Suprapubic skin (tissue), 3 donors: ENCODE measurements around the gene VTA1.

Experiments used
- POLR2AphosphoS5 ChIP-seq, 3 donors: sonication (generic); formaldehyde crosslinking; IDR thresholded peaks; one replicate each; pipeline ENCODE4 v1.6.1; 2017; ENCODE audit warnings: antibody characterized with exemption in 3 of 3
- TF ChIP-seq, protein P1 (sequence below), 2 donors: fragments of 200-600 bp in 1 of 2; fragments of 450-650 bp in 1 of 2; sonication (generic) in 1 of 2; IDR thresholded peaks; one replicate each; pipeline ENCODE4 v1.5.1; 2016 to 2019; ENCODE audit warnings: antibody characterized with exemption in 2 of 2, mild to moderate bottlenecking in 1 of 2, moderate library complexity in 1 of 2

DNA sequence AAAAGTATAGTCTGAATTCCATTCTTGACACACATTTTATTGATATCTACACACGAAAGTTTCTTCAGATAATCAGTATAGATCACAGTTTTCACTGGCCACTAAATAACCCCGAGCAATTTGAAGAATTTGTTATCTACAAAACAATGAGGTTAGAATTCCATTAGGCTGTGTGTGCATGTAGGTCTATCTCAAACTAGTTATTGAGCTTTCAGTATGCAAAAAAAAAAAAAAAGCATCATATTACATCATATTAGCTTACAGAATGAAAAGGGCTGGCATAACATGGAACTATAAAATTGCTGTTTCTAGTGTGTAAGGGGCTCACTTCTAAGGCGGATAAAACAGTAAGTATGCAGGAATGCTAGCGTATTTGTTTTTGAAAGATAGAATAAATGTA lies 95.2 kb downstream of the VTA1 start:
- TF ChIP-seq, protein P1, sequence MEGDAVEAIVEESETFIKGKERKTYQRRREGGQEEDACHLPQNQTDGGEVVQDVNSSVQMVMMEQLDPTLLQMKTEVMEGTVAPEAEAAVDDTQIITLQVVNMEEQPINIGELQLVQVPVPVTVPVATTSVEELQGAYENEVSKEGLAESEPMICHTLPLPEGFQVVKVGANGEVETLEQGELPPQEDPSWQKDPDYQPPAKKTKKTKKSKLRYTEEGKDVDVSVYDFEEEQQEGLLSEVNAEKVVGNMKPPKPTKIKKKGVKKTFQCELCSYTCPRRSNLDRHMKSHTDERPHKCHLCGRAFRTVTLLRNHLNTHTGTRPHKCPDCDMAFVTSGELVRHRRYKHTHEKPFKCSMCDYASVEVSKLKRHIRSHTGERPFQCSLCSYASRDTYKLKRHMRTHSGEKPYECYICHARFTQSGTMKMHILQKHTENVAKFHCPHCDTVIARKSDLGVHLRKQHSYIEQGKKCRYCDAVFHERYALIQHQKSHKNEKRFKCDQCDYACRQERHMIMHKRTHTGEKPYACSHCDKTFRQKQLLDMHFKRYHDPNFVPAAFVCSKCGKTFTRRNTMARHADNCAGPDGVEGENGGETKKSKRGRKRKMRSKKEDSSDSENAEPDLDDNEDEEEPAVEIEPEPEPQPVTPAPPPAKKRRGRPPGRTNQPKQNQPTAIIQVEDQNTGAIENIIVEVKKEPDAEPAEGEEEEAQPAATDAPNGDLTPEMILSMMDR (IDR thresholded peaks at IDR 0.05): no peak
- no peak for TF ChIP-seq POLR2AphosphoS5 (IDR thresholded peaks at IDR 0.05)
